Measurements from ENCODE around the gene SLC44A1.

Gene SLC44A1

DNA sequence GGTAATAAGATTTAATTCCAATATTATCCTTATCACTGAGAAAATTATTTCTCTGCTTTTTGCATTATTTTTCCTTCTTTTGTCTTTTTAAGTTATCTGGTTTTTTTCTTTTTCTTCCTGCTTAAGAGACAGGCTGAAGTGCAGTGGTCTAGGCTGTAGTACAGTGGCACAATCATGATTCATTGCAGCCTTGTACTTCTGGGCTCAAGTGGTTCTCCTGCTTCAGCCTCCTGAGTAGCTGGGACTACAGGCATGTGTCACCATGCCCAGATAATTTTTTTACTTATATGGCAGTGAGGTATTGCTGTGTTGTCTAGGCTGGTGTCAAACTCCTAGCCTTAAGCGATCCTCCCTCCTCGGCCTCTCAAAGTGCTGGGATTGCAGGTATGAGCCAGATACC lies 93.9 kb downstream of the SLC44A1 start:
- DNase-seq (ENCODE audit: low read depth), result no peak

GRCh38 chr9:105339849-105340248 lies 95.4 kb downstream of the SLC44A1 start:
- no peak for DNase-seq (ENCODE audit: low read depth)

GRCh38 chr9:105341434-105342146 lies 97.1 kb downstream of the SLC44A1 start:
- no peak for DNase-seq (ENCODE audit: low read depth)

DNA sequence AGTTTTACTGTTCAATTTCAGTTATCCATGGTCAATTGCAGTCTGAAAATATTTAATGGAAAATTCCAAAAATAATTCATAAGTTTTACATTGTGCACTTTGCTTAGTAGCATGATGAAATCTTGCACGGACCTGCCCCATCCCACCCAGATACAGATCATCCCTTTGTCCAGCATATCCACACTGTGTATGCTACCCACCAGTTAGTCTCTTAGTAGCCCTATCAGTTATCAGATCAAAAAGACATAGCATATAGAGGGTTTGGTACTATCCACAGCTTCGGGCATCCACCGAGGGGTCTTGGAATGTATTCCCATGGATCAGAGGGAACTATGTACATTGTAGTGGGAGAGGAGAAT lies 97.7 kb downstream of the SLC44A1 start:
- no peak for DNase-seq (ENCODE audit: low read depth)

DNA sequence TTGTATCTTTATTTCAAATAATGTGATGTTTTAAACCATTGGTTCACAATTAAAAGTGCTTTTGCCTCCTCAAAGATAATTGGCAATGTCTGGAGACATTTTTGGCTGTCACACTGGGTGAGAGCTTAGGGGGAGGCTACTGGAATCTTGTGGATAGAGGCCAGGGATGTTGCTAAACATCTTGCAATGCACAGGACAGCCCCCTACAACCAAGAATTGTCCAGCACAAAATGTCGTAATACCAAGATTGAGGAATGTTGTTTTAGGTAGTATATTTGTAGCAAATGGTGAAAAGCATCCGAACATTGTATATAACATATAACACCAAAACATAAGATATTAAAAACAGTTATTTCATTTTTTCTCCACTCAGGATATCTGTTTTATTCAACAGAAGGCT lies 99.8 kb downstream of the SLC44A1 start:
- DNase-seq (ENCODE audit: low read depth), result no peak

DNA sequence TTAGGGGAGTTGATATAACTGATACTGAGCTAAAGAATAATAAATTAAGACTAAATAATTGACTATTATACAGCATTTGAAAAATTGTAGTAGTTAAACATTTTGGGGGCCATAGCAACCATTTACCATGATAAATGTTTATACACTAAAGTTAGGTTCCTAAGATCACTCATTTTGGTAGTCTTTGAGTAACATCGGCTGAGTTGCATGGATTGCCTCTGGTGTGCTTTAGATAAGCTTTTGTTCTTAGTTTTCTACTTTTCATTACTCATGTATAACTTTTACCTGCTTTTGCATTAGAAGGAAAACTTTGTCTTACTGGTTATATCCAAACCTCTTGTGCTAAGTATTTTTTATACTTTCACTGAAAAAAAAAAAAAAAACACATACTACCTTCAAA lies 101.2 kb downstream of the SLC44A1 start:
- DNase-seq (ENCODE audit: low read depth), result no peak

DNA sequence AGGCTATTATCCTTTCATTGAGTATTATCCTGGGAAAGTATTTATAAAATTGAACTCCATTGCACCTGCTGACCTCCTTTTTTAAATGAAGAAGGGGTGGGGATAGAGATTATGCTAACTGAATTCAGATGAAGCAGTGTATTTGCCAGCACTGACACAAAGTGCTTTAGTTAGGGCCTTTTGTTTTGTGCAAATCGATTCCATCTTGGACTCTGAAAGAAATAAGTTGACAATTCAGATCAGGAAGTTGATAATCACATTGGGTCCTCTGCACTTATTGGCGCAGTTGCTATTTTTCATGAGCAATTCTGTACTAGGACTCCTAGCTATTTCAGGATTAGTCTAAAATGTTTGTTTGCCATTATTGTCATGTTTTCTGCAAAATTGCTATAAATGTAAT lies 101.8 kb downstream of the SLC44A1 start:
- no peak for DNase-seq (ENCODE audit: low read depth)

GRCh38 chr9:105354448-105354847 lies 110.0 kb downstream of the SLC44A1 start:
- DNase-seq (ENCODE audit: low read depth), result no peak

GRCh38 chr9:105355781-105356180 lies 111.3 kb downstream of the SLC44A1 start:
- DNase-seq (ENCODE audit: low read depth), result no peak

DNA sequence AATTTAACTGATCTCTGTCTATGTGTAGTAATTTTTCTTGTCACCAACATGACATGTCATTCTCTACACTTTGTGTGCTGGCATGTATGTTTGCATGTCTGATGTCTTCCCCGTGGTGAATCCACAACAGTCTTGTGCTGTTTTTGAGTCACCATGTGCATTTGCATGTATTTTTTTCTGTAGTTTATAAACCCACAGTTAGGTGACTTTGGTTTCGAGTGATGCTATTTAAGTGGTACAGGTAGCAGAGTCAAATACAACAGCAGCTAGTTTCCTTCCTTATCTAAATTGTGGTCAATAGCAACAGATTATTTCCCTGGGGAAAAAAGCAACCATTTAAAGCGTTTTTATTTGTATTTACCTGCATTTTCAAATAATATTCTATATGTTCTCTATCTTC lies 113.5 kb downstream of the SLC44A1 start:
- DNase-seq (ENCODE audit: low read depth), result no peak

GRCh38 chr9:105359892-105360291 lies 115.4 kb downstream of the SLC44A1 start:
- DNase-seq (ENCODE audit: low read depth), result peak; percentile 52

GRCh38 chr9:105360344-105360743 lies 115.9 kb downstream of the SLC44A1 start:
- DNase-seq (ENCODE audit: low read depth), result no peak

GRCh38 chr9:105361873-105362272 lies 117.4 kb downstream of the SLC44A1 start:
- DNase-seq (ENCODE audit: low read depth), result no peak

DNA sequence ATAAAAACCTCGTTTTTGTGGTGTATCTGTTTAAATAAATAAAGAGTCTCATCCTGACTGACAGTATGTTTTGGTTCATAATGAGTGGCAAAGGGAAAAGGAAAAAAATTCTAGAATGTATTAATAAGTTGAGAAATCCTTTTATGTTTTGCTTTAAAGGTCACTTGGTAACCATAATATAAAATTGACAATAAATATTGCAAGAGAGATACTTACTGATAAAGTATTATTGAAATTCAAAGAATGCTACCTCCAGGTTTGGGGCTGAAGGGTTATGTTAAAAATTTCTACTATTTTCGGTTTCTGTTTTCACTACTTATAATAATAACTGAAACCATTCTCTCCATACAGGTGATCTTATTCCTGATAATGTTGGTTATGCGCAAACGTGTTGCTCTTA lies 118.0 kb downstream of the SLC44A1 start:
- no peak for DNase-seq (ENCODE audit: low read depth)

DNA sequence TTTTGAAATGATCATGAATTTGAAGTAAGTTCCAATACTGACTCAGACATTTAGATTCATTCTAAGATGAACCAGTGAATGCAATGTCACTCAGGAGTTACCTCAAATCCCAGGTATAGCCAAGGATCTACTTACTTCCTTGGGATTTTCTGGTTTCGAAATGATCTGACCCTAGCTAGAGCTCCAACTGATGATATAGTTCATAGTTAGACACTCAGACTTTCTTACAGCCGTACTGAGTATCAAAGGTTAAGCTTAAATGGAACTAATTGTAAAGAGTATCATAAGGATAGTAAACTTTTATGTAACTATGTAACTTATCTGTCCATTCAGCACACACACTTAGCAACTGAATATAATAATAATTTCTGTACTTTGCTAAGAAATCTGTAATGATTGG lies 119.4 kb downstream of the SLC44A1 start:
- no peak for DNase-seq (ENCODE audit: low read depth)

GRCh38 chr9:105369911-105370310 lies 125.5 kb downstream of the SLC44A1 start:
- DNase-seq (ENCODE audit: low read depth), result no peak

DNA sequence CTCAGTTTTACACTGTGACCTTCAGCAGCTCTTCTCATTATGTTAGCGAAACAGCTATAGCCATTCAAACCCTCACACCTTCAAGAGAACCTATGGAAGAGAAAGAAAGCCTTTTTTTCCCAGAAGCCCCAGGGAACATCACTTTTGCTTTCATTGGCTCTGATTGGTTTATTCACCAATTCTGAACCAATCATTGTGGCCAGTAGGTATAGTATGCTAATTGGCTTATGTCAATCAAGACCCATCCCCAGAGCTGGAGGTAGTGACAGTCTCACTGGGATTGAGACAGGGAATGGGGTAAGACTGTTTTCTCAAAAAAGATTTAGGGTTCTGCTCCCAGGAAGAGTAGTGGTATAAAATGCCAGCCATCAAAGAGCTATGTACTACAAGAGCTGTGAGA lies 129.3 kb downstream of the SLC44A1 start:
- no peak for DNase-seq (ENCODE audit: low read depth)

DNA sequence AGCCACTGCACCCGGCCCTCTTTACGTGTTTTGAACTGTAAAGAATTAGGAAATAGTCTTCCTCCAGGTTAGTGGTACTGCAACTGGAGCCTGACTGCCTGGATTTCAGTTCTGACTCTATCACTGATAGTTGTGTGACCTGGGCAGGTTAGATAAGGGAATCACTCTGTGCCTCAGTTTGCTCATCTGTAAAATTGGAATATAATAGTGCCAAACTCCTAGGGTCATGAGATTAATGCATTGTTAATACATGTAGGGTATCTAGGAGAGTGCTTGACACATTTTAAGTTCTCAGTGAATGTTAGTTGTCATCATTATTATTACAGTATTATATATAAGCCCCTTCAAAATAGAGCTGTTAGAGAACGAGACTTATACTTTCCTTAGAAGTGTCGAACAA lies 130.9 kb downstream of the SLC44A1 start:
- no peak for DNase-seq (ENCODE audit: low read depth)

DNA sequence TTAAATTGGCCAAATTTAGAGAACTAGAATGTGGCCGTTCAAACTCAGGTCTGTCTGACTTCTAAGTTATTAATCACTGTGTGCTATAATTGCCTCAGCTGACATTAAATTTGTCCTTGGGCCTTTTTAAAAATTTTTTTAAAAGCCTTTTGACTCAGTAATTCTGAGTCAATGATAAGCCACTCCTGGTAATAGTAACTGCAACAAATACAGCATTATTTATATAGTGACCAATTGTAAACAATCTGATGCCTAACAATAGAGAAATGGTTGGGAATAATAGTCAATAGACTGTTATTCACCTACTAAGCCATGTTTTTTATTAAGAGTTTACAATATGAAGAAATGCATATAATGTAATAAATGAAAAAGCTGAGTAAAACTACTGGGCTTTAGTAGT lies 132.4 kb downstream of the SLC44A1 start:
- no peak for DNase-seq (ENCODE audit: low read depth)

DNA sequence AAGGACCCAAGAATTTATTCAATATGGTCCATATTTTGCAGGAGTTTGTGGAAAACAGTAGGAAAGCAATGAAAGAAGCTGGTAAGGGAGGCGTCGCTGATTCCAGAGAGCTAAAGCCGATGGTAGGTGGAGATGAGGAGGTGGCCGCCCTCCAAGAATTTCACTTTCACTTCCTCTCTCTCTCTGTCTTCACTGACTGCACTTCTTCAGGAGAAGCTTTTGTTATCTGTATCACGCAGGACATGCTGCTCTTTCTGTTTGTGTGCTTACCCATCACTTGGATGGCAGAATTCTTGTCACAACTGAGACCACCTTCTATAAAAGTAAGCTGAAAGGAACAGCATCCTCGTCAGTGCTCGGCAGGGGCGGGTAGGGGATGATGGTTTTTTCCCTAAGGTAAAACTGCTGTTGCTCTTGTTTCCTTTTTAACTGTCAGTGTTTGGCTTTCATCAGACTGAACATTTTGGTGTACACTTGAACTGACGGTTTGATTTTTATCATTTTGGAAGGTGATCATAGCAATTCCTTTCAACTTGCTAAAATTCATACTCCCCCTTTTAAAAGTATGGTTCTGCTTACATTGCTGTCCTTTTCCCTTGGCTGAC lies 141.0 kb downstream of the SLC44A1 start:
- DNase-seq (ENCODE audit: low read depth), result no peak

GRCh38 chr9:105389796-105390195 lies 145.3 kb downstream of the SLC44A1 start:
- DNase-seq (ENCODE audit: low read depth), result no peak

GRCh38 chr9:105390871-105391270 lies 146.4 kb downstream of the SLC44A1 start:
- DNase-seq (ENCODE audit: low read depth), result no peak

DNA sequence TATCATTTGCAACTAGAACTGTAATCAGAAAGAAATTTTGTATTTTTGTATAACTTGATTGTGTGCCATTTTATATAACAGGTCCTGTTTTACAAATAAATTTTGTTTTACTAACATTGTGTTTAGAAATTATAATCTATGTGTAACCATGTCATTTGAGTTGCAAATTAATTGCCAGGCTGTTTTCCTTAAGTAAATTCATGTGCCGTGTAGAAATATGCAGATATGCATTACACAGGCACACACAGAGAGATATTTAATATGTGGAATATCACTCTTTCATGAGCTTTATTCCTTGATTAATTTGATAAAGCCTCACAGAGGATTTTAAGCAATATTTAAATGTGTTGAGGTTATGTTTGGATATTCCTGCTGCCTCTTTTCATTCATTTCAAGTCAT lies 146.8 kb downstream of the SLC44A1 start:
- DNase-seq (ENCODE audit: low read depth), result no peak

DNA sequence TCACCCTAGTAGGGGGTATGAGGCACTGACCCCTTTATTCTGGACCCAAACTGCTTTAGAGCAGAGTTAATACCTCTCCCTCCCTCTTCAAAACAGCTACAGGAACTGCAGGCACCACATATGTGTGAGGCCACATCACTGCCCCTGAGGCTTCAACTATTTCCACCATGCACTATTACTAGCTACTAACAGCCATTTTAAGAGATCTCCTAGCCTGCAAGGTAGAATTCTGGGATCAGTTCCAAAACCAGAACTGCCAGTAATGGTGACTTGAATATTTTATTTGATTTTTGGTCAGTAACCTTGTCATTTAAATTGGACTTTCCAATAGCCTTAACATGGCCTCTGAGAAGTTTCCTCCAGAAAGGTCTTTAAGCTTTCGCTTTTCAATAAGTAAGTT lies 148.1 kb downstream of the SLC44A1 start:
- no peak for DNase-seq (ENCODE audit: low read depth)

Data from activated T-cell treated with anti-CD3 and anti-CD28 coated beads for 48 hours (primary cell).